Measurements from ENCODE around the gene TCP11.

The TCP11 gene

GRCh38 chr6:35173044-35173426 lies 31.9 kb upstream of the TCP11 start:
- DNase-seq (ENCODE audit: low spot score) = no peak

GRCh38 chr6:35170891-35171290 lies 29.8 kb upstream of the TCP11 start:
- no peak for DNase-seq (ENCODE audit: low spot score)

GRCh38 chr6:35170166-35170565 lies 29.0 kb upstream of the TCP11 start:
- no peak for DNase-seq (ENCODE audit: low spot score)

GRCh38 chr6:35168461-35168861 lies 27.3 kb upstream of the TCP11 start:
- DNase-seq (ENCODE audit: low spot score) = no peak

- DNase-seq (ENCODE audit: low spot score) = no peak
Observed at GRCh38 chr6:35167505-35167904, 26.4 kb upstream of the TCP11 start.

- DNase-seq (ENCODE audit: low spot score) = no peak
Observed at GRCh38 chr6:35166520-35166919, 25.4 kb upstream of the TCP11 start.

GRCh38 chr6:35166116-35166515 lies 25.0 kb upstream of the TCP11 start:
- DNase-seq (ENCODE audit: low spot score) = no peak

- no peak for DNase-seq (ENCODE audit: low spot score)
Observed at GRCh38 chr6:35165630-35166071, 24.5 kb upstream of the TCP11 start.

GRCh38 chr6:35164868-35165267 lies 23.7 kb upstream of the TCP11 start:
- DNase-seq (ENCODE audit: low spot score) = no peak

- no peak for DNase-seq (ENCODE audit: low spot score)
Observed at GRCh38 chr6:35164277-35164676, 23.1 kb upstream of the TCP11 start.

GRCh38 chr6:35163836-35164235 lies 22.7 kb upstream of the TCP11 start:
- DNase-seq (ENCODE audit: low spot score) = no peak

GRCh38 chr6:35161776-35162607 lies 20.9 kb upstream of the TCP11 start:
- DNase-seq (ENCODE audit: low spot score) = no peak

- DNase-seq (ENCODE audit: low spot score) = no peak
Observed at GRCh38 chr6:35161266-35161665, 20.1 kb upstream of the TCP11 start.

- DNase-seq (ENCODE audit: low spot score) = no peak
Observed at GRCh38 chr6:35160642-35161041, 19.5 kb upstream of the TCP11 start.

GRCh38 chr6:35158520-35158919 lies 17.4 kb upstream of the TCP11 start:
- no peak for DNase-seq (ENCODE audit: low spot score)

- DNase-seq (ENCODE audit: low spot score) = no peak
Observed at GRCh38 chr6:35154947-35155346, 13.8 kb upstream of the TCP11 start.

GRCh38 chr6:35154262-35154661 lies 13.1 kb upstream of the TCP11 start:
- DNase-seq (ENCODE audit: low spot score) = no peak

- DNase-seq (ENCODE audit: low spot score) = no peak
Observed at GRCh38 chr6:35152067-35152707, 11.0 kb upstream of the TCP11 start.

- no peak for DNase-seq (ENCODE audit: low spot score)
Observed at GRCh38 chr6:35151466-35151865, 10.3 kb upstream of the TCP11 start.

GRCh38 chr6:35149891-35150566 lies 8.9 kb upstream of the TCP11 start:
- DNase-seq (ENCODE audit: low spot score) = no peak

GRCh38 chr6:35148167-35148741 lies 7.1 kb upstream of the TCP11 start:
- DNase-seq (ENCODE audit: low spot score) = no peak

- no peak for DNase-seq (ENCODE audit: low spot score)
Observed at GRCh38 chr6:35147486-35147885, 6.3 kb upstream of the TCP11 start.

GRCh38 chr6:35147026-35147425 lies 5.9 kb upstream of the TCP11 start:
- DNase-seq (ENCODE audit: low spot score) = no peak
